ENCODE data around the gene KIAA1755.
"Not testable (repeated sequence)": the region's sequence is repeated elsewhere in the genome, so short reads cannot be mapped to it uniquely, and the experiment has no call there.

DNA sequence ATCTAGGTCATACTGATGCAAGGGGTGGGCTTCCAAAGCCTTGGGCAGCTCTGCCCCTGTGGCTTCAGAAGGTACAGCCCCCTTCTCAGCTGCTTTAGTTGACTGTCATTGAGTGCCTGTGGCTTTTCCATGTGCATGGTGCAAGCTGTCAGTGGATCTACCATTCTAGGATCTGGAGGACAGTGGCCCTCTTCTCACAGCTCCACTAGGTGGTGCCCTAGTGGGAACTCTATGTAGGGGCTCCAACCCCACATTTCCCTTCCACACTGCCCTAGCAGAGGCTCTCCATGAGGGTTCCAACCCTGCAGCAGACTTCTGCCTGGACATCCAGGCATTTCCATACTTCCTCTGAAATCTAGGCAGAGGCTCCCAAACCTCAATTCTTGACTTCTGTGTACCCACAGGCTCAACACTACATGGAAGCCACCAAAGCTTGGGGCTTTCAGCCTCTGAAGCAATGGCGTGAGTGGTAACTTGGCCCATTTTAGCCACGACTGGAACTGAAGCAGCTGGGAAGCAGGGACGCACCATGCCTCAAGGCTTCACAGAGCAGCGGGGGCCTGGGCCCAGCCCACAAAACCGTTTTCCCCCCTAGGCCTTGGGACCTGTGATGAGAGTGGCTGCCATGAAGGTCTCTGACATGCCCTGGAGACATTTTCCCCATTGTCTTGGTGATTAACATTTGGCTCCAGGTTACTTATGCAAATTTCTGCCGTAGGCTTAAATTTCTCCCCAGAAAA is 20.8 kb upstream of the KIAA1755 start:
- TF ChIP-seq, protein P1, sequence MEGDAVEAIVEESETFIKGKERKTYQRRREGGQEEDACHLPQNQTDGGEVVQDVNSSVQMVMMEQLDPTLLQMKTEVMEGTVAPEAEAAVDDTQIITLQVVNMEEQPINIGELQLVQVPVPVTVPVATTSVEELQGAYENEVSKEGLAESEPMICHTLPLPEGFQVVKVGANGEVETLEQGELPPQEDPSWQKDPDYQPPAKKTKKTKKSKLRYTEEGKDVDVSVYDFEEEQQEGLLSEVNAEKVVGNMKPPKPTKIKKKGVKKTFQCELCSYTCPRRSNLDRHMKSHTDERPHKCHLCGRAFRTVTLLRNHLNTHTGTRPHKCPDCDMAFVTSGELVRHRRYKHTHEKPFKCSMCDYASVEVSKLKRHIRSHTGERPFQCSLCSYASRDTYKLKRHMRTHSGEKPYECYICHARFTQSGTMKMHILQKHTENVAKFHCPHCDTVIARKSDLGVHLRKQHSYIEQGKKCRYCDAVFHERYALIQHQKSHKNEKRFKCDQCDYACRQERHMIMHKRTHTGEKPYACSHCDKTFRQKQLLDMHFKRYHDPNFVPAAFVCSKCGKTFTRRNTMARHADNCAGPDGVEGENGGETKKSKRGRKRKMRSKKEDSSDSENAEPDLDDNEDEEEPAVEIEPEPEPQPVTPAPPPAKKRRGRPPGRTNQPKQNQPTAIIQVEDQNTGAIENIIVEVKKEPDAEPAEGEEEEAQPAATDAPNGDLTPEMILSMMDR (IDR thresholded peaks at IDR 0.05), result not testable (repeated sequence)
- not testable (repeated sequence) for TF ChIP-seq POLR2A (IDR thresholded peaks at IDR 0.05)
